HG03354 (cell line): ENCODE results near the gene SNRPA1.
"Not testable (repeated sequence)": the region's sequence is repeated elsewhere in the genome, so short reads cannot be mapped to it uniquely, and the experiment has no call there.

ENCODE experiments used
- ATAC-seq: cut with Tn5 transposase; IDR thresholded peaks from one replicate; pipeline ENCODE4 v1.9.1; 2021; ENCODE audit warnings: mild to moderate bottlenecking; ENCODE audit not compliant: unreplicated experiment, poor library complexity, severe bottlenecking

Gene SNRPA1

GRCh38 chr15:101294731-101295606 is at the start of gene SNRPA1:
TSS of gene SNRPA1 (minus strand) at chr15:101295248. CDS start at chr15:101295178, 70 bp downstream.
- ATAC-seq: peak; percentile 83

- no peak for ATAC-seq
These were observed 47.0 kb upstream of the SNRPA1 start for GRCh38 chr15:101342056-101342455.

- no peak for ATAC-seq
These were observed 43.5 kb upstream of the SNRPA1 start for GRCh38 chr15:101338502-101339057.

- ATAC-seq: no peak
These were observed 42.9 kb upstream of the SNRPA1 start for GRCh38 chr15:101337976-101338375.

GRCh38 chr15:101333907-101334789 is 39.1 kb upstream of the SNRPA1 start:
- ATAC-seq: not testable (repeated sequence)

- ATAC-seq: no peak
These were observed 37.0 kb upstream of the SNRPA1 start for GRCh38 chr15:101332061-101332467.

GRCh38 chr15:101329867-101330380 is 34.9 kb upstream of the SNRPA1 start:
- no peak for ATAC-seq

GRCh38 chr15:101329309-101329863 is 34.3 kb upstream of the SNRPA1 start:
- no peak for ATAC-seq

GRCh38 chr15:101328001-101328400 is 33.0 kb upstream of the SNRPA1 start:
- ATAC-seq: no peak

- ATAC-seq: no peak
These were observed 32.2 kb upstream of the SNRPA1 start for GRCh38 chr15:101327147-101327740.

GRCh38 chr15:101326462-101327146 is 31.6 kb upstream of the SNRPA1 start:
- no peak for ATAC-seq

- no peak for ATAC-seq
These were observed 30.9 kb upstream of the SNRPA1 start for GRCh38 chr15:101326026-101326315.

- ATAC-seq: no peak
These were observed 30.4 kb upstream of the SNRPA1 start for GRCh38 chr15:101325263-101326025.

- ATAC-seq: no peak
These were observed 29.6 kb upstream of the SNRPA1 start for GRCh38 chr15:101324524-101325177.

- ATAC-seq: no peak
These were observed 28.9 kb upstream of the SNRPA1 start for GRCh38 chr15:101323793-101324523.

- ATAC-seq: no peak
These were observed 27.9 kb upstream of the SNRPA1 start for GRCh38 chr15:101322854-101323477.
